HG03558 (cell line): Measurements from ENCODE around the gene DHX8.

ENCODE experiments used
- ATAC-seq: cut with Tn5 transposase; IDR thresholded peaks from one replicate; pipeline ENCODE4 v1.9.1; 2021; ENCODE audit warnings: moderate number of reproducible peaks; ENCODE audit not compliant: unreplicated experiment; ENCODE audit errors: extremely low read depth

DHX8 gene

DNA sequence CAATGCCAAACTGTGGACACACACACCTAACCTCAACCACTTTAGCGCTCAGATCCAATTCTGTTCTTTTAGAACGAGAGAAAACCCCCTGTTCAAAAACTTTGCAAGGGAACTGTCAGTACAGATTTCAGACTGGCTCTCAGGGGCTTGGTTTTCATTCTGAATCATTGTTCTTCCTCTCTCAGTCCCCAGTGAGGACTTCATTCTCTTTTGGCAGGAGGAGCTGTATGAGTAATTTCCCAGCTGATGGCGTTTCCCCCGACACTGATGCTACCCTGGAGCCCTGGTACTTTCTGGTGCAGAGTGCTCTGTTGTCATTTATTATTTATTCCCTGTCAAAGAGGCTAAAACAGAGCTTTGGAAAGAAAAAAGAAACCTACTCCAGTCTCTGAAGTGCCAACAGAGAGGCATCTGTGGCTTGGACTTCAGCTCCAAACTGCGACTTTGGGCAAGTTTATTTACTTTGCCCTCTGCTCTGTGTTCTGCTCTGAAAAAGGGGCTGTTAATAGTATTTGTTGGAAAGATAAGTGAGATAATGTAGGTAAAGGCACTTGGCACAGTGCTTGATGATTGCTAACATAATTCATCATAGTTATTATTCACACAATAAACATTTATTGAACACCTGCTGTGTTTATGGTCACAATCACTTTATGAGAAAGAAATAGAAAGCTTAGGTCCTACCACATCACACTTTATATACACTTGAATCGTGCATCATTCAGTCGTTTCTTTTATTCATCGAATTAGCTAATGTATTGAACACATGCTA is 34.0 kb downstream of the DHX8 start:
- ATAC-seq, result no peak

- ATAC-seq, result no peak
Observed at GRCh38 chr17:43521389-43521788, 37.6 kb downstream of the DHX8 start.

- no peak for ATAC-seq
Observed at GRCh38 chr17:43524945-43525575, 41.3 kb downstream of the DHX8 start.

DNA sequence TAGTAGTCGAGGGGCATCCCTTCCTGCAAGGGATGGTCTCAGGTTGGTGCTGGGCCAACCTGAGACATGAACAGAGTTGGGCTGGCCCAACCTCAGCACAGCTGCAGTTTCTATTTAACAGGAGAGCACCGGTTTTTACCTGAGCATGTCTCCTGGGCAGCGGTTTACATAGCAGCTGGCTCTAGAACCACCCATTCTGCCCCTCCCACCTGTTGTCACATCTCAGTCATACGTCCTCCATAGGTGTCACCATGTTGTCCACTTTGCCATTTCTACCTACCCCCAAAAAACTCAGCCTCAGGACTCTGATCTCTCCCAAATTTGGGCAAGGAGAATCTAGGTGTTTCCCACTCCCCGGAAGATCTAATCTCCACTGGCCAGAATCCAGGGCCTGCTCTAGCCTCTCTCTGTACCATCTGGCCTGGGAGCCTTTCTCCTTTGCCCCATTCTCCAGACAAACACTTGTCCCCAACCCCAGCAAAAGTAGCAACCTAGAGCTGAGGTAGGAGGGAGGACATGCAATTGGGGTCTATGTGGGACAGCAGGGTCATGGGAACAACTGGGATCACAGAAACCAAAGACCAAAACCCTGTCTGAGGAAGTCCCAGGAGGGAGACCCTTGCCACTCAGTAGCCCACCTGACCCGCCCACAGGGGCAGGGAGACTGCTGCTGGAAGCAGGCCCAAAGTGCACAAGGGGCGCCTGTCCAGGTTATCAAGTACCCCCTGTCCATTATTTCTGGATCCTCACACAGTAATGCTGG is 43.3 kb downstream of the DHX8 start:
- no peak for ATAC-seq

- ATAC-seq, result no peak
Observed at GRCh38 chr17:43528319-43528987, 44.7 kb downstream of the DHX8 start.

GRCh38 chr17:43528988-43529814 is 45.4 kb downstream of the DHX8 start:
- no peak for ATAC-seq

GRCh38 chr17:43529947-43530287 is 46.1 kb downstream of the DHX8 start:
- ATAC-seq, result no peak

DNA sequence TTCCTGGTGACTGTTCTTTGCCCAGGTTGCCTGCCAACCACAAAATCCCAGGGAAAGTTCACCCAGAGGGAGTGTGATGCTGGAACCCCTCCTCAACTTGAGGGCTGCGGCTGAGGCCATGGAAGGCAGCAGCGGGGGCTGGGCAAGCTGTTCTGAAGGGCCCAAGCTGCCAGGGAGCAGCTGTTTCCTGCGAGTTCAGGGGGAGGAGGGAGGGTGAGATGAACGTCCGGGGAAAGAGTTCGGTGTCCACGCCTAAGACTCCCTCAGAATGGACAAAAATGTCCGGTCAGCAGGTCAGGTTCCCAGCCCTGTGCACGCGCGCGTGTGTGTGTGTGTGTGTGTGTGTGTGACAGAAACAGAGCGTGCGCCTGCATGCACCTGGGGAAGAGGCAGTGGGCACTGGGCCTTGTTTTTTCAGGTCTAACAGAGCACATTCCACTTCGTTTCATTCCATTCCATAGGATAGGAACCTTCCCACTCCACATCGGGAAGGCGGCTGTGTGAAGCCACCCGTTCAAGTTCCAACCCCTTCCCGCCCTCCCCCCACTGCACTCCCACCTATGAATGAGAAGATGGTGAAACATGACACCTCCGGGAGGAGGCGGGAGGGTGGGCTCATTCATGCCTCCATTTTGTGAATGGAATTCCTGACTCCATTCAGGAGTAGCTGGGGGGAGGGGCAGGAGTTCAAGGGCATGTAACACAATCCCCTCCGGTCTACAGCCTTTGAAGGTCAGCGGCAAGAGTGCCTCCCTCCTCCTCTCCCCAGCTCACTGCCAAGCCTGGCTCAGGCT is 46.7 kb downstream of the DHX8 start:
- no peak for ATAC-seq

GRCh38 chr17:43531082-43531378 is 47.3 kb downstream of the DHX8 start:
- no peak for ATAC-seq

DNA sequence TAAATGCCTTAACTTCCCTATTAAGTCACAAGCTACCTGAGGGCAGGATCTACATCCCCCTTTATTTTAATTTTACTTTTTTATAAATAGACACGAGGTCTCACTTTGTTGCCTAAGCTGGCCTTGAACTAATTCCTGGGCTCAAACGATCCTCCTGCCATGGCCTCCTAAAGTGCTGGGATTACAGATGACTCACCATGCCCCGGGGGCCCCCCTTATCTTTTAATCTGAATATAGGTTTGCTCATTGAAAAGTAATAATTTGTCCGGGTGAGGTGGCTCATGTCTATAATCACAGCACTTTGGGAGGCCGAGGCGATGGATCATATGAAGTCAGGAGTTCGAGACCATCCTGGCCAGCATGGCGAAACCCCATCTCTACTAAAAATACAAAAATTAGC is 48.2 kb downstream of the DHX8 start:
- ATAC-seq, result no peak

GRCh38 chr17:43532581-43532980 is 48.8 kb downstream of the DHX8 start:
- ATAC-seq, result no peak

GRCh38 chr17:43533699-43534098 is 49.9 kb downstream of the DHX8 start:
- no peak for ATAC-seq

GRCh38 chr17:43534909-43535308 is 51.1 kb downstream of the DHX8 start:
- ATAC-seq, result no peak

- no peak for ATAC-seq
Observed at GRCh38 chr17:43536236-43536992, 52.6 kb downstream of the DHX8 start.

- ATAC-seq, result no peak
Observed at GRCh38 chr17:43540821-43541674, 57.3 kb downstream of the DHX8 start.

DNA sequence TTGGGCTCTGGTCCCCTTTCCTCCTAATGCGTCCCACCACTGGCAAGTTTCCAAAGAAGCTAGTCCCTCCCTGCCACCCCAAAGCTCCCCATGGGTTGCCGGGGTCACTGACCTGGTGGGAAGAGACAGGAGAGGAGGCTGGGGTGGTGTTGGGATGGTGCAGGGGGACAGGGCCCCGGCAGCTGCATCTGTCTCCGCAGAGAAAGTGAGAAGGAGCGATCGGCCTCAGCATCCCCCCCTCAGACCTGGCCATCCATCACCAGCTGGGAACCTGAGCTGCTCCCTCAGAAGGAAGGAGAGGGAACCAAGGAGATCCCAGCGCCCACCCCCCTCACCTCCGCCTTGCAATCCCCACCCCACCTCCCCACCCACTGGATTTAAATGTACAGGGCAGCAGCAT is 59.1 kb downstream of the DHX8 start:
- ATAC-seq, result no peak

DNA sequence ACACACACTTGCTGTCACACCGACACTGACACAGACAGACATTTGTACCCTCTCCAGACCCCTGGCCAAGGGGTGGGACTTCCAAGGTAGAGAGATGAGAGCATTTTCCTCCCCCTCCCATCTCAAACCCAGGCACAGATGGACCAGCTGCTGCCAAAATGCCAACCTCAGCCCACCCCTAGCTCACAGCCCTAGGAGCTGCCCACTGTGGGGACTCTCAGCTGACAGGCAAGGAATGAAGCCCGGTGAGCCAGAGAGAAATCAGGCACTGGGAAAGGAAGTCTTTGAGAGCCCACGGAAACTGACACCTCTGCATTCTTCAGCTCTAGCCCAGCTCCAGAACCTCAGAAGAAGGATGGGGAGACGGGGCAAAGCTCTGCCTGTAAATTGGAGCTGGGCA is 59.5 kb downstream of the DHX8 start:
- no peak for ATAC-seq
